Peyer's patch (tissue), 4 donors: ENCODE results near the gene HHAT. TPM values are rescaled to one million over a fixed set of nuclear protein-coding genes. Genes with fewer than 3 reads are reported as not detected.

Source experiments
- DNase-seq, 3 donors: peaks; one replicate each; pipeline ENCODE4 v3.0.0-alpha.2; 2017 to 2019
- H3K27ac ChIP-seq, 4 donors: fragments of 200-600 bp; sonication (generic); one replicate each; pipeline ENCODE4 v1.5.1; 2016 to 2019
- H3K27me3 ChIP-seq, 2 donors: fragments of 200-600 bp; sonication (generic); one replicate each; pipeline ENCODE4 v1.5.1; 2019
- H3K36me3 ChIP-seq, 3 donors: fragments of 200-600 bp; sonication (generic); one replicate each; pipeline ENCODE4 v1.5.1; 2016 to 2019
- H3K4me1 ChIP-seq, 4 donors: fragments of 200-600 bp; sonication (generic); one replicate each; pipeline ENCODE4 v1.5.1; 2016 to 2019
- H3K4me3 ChIP-seq, 4 donors: fragments of 200-600 bp; sonication (generic); 1 replicate in 3 of 4; 2 replicates in 1 of 4; pipeline ENCODE4 v1.5.1; 2016 to 2019; ENCODE audit warnings: mild to moderate bottlenecking in 1 of 4
- H3K9me3 ChIP-seq, 4 donors: fragments of 200-600 bp; sonication (generic); one replicate each; pipeline ENCODE4 v1.5.1; 2016 to 2019; ENCODE audit warnings: mild to moderate bottlenecking in 1 of 4
- CTCF ChIP-seq, 6 experiments: fragments of 450-650 bp in 4 of 6; fragments of 200-600 bp in 2 of 6; sonication (generic) in 1 of 6; IDR thresholded peaks; one replicate each; pipeline ENCODE4 v1.5.1; 2017 to 2019; ENCODE audit warnings: antibody characterized with exemption in 6 of 6, mild to moderate bottlenecking in 3 of 6, moderate library complexity in 1 of 6
- POLR2A ChIP-seq, 2 donors: fragments of 450-650 bp; IDR thresholded peaks; one replicate each; pipeline ENCODE4 v1.5.1; 2017; ENCODE audit warnings: antibody characterized with exemption in 2 of 2, mild to moderate bottlenecking in 2 of 2, moderate library complexity in 2 of 2
- total RNA-seq, 4 donors: library from RNA; depleted of rRNA; stranded (reverse); fragments of >200 nt; gene quantifications; one replicate each; pipeline ENCODE4 v1.1.0, GENCODE V29; 2016

HHAT gene
- total RNA-seq, 4 donors from 2014 or later: 2.3 to 16.9 (median 7.3) TPM

GRCh38 chr1:210457568-210457967 is 128.9 kb downstream of the HHAT start:
- DNase-seq: no peak
- Histone ChIP-seq H3K9me3 (no peaks in the 10 kb centered on the region), H3K27ac (no peak overlapping the region), H3K4me1 (no peaks in the 10 kb centered on the region), H3K27me3 (no peaks in the 10 kb centered on the region), H3K36me3 (no peaks in the 10 kb centered on the region), H3K4me3 (no peak overlapping the region)
- TF ChIP-seq POLR2A (IDR thresholded peaks at IDR 0.05) (no peak), CTCF (IDR thresholded peaks at IDR 0.05) (no peak)

GRCh38 chr1:210464519-210465039 is 135.9 kb downstream of the HHAT start:
- no peaks in the 10 kb centered on the region for H3K9me3 ChIP-seq
- no peaks in the 10 kb centered on the region for H3K27me3 ChIP-seq
- DNase-seq: no peak
- H3K36me3 ChIP-seq: no peaks in the 10 kb centered on the region
- H3K27ac ChIP-seq: no peak overlapping the region
- H3K4me1 ChIP-seq: no peaks in the 10 kb centered on the region
- TF ChIP-seq POLR2A (IDR thresholded peaks at IDR 0.05): no peak
- TF ChIP-seq CTCF (IDR thresholded peaks at IDR 0.05): no peak
- no peak overlapping the region for H3K4me3 ChIP-seq

GRCh38 chr1:210465150-210465549 is 136.4 kb downstream of the HHAT start:
- Histone ChIP-seq H3K27me3 (no peaks in the 10 kb centered on the region), H3K27ac (no peak overlapping the region), H3K36me3 (no peaks in the 10 kb centered on the region), H3K4me3 (no peak overlapping the region), H3K9me3 (no peaks in the 10 kb centered on the region), H3K4me1 (no peaks in the 10 kb centered on the region)
- TF ChIP-seq POLR2A (IDR thresholded peaks at IDR 0.05) (no peak), CTCF (IDR thresholded peaks at IDR 0.05) (no peak)
- DNase-seq: no peak

- TF ChIP-seq POLR2A (IDR thresholded peaks at IDR 0.05): no peak
- TF ChIP-seq CTCF (IDR thresholded peaks at IDR 0.05): no peak
- H3K36me3 ChIP-seq: no peaks in the 10 kb centered on the region
- H3K27me3 ChIP-seq: no peaks in the 10 kb centered on the region
- no peaks in the 10 kb centered on the region for H3K9me3 ChIP-seq
- no peak overlapping the region for H3K27ac ChIP-seq
- H3K4me3 ChIP-seq: no peak overlapping the region
- H3K4me1 ChIP-seq: no peaks in the 10 kb centered on the region
- DNase-seq: no peak
These were observed 138.8 kb downstream of the HHAT start for GRCh38 chr1:210467440-210468043.

- H3K27ac ChIP-seq: no peak overlapping the region
- no peaks in the 10 kb centered on the region for H3K9me3 ChIP-seq
- no peak overlapping the region for H3K4me3 ChIP-seq
- H3K4me1 ChIP-seq: no peaks in the 10 kb centered on the region
- no peak for TF ChIP-seq CTCF (IDR thresholded peaks at IDR 0.05)
- DNase-seq: no peak
- H3K27me3 ChIP-seq: no peaks in the 10 kb centered on the region
- H3K36me3 ChIP-seq: no peaks in the 10 kb centered on the region
These were observed 140.7 kb downstream of the HHAT start for GRCh38 chr1:210469441-210469840.

GRCh38 chr1:210475321-210475720 is 146.6 kb downstream of the HHAT start:
- Histone ChIP-seq H3K36me3 (no peaks in the 10 kb centered on the region), H3K4me3 (no peak overlapping the region), H3K4me1 (no peaks in the 10 kb centered on the region), H3K9me3 (no peaks in the 10 kb centered on the region), H3K27ac (no peak overlapping the region), H3K27me3 (no peaks in the 10 kb centered on the region)
- DNase-seq: no peak
- TF ChIP-seq CTCF (IDR thresholded peaks at IDR 0.05) (no peak), POLR2A (IDR thresholded peaks at IDR 0.05) (no peak)
